OCI-LY3 (cell line): ENCODE results near the gene POMGNT2.
"Not testable (repeated sequence)": the region's sequence is repeated elsewhere in the genome, so short reads cannot be mapped to it uniquely, and the experiment has no call there.

Source experiments
- H2AFZ ChIP-seq: fragments of 200-600, 300-600 bp; shearing (Covaris generic); 2 replicates; pipeline ENCODE4 v1.6.0; 2014; ENCODE audit warnings: antibody characterized with exemption, low read depth, low read length
- H3K27ac ChIP-seq: fragments of 200-600, 300-600 bp; sonication (generic); 2 replicates; pipeline ENCODE4 v1.5.1; 2014; ENCODE audit warnings: mild to moderate bottlenecking, low read length, moderate library complexity, mixed read lengths
- H3K27me3 ChIP-seq: fragments of 200-600, 300-600 bp; sonication (generic); 2 replicates; pipeline ENCODE4 v1.6.1; 2014; ENCODE audit warnings: low read depth, low read length, mixed read lengths
- H3K36me3 ChIP-seq: fragments of 200-600, 300-600 bp; sonication (generic); replicated peaks from 2 replicates; pipeline ENCODE3; 2014; ENCODE audit warnings: low read depth, low read length, mixed read lengths
- H3K4me1 ChIP-seq: fragments of 300-600, 200-600 bp; sonication (generic); 2 replicates; pipeline ENCODE4 v1.6.1; 2014; ENCODE audit warnings: low read length, mixed read lengths
- H3K4me2 ChIP-seq: fragments of 200-600, 300-600 bp; sonication (generic); 2 replicates; pipeline ENCODE4 v1.6.1; 2014; ENCODE audit warnings: low read length, mixed read lengths
- H3K4me3 ChIP-seq: fragments of 300-600, 200-600 bp; sonication (generic); 2 replicates; pipeline ENCODE4 v1.5.1; 2014; ENCODE audit warnings: antibody characterized with exemption, mild to moderate bottlenecking, low read length, moderate library complexity
- H3K79me2 ChIP-seq: fragments of 300-600, 200-600 bp; shearing (Covaris generic); 2 replicates; pipeline ENCODE4 v1.6.1; 2014; ENCODE audit warnings: mild to moderate bottlenecking, low read length, mixed read lengths
- H3K9ac ChIP-seq: fragments of 300-600, 200-600 bp; shearing (Covaris generic); 2 replicates; pipeline ENCODE4 v1.6.0; 2014; ENCODE audit warnings: mild to moderate bottlenecking, low read length, moderate library complexity
- H3K9me3 ChIP-seq: fragments of 200-600, 300-600 bp; shearing (Covaris generic); 2 replicates; pipeline ENCODE4 v1.6.1; 2014; ENCODE audit warnings: low read length, mixed read lengths; ENCODE audit not compliant: insufficient read depth
- H4K20me1 ChIP-seq: fragments of 200-600, 300-600 bp; sonication (generic); 2 replicates; pipeline ENCODE4 v1.6.1; 2016; ENCODE audit warnings: low read length, mixed read lengths; ENCODE audit not compliant: insufficient read depth
- CTCF ChIP-seq: fragments of 200-600, 300-600 bp; sonication (generic); IDR thresholded peaks from 2 replicates; pipeline ENCODE4 v1.5.1; 2014; ENCODE audit warnings: antibody characterized with exemption, low read length, low read depth
- EZH2phosphoT487 ChIP-seq: fragments of 200-600 bp; shearing (Covaris generic); IDR thresholded peaks from 2 replicates; pipeline ENCODE4 v1.6.1; 2018; ENCODE audit warnings: antibody characterized with exemption, mixed run types, low read depth

The POMGNT2 gene

GRCh38 chr3:43053291-43053690 is 52.6 kb downstream of the POMGNT2 start:
- Histone ChIP-seq H3K36me3 (no peaks in the 10 kb centered on the region), H3K79me2 (no peaks in the 10 kb centered on the region), H3K9me3 (peaks cover 10% of the 10 kb centered on the region), H4K20me1 (no peaks in the 10 kb centered on the region), H3K27me3 (peaks cover 9% of the 10 kb centered on the region; the same call in 1 of the 2 replicates), H3K4me1 (no peaks in the 10 kb centered on the region), H2AFZ (no peak overlapping the region), H3K9ac (no peak overlapping the region), H3K4me2 (no peak overlapping the region), H3K27ac (no peak overlapping the region), H3K4me3 (no peak overlapping the region)
- no peak for TF ChIP-seq CTCF
- no peak for TF ChIP-seq EZH2phosphoT487

GRCh38 chr3:43048470-43048869 is 57.4 kb downstream of the POMGNT2 start:
- Histone ChIP-seq H3K4me2 (no peak overlapping the region), H3K27me3 (peaks cover 7% of the 10 kb centered on the region; the same call in 1 of the 2 replicates), H3K36me3 (no peaks in the 10 kb centered on the region), H3K9me3 (peaks cover 31% of the 10 kb centered on the region), H3K79me2 (no peaks in the 10 kb centered on the region), H3K9ac (no peak overlapping the region), H4K20me1 (no peaks in the 10 kb centered on the region), H2AFZ (no peak overlapping the region), H3K27ac (no peak overlapping the region), H3K4me3 (no peak overlapping the region), H3K4me1 (no peaks in the 10 kb centered on the region)
- TF ChIP-seq EZH2phosphoT487 (no peak), CTCF (no peak)

GRCh38 chr3:43046583-43046982 is 59.3 kb downstream of the POMGNT2 start:
- Histone ChIP-seq H3K79me2 (no peaks in the 10 kb centered on the region), H3K4me1 (peaks cover 3% of the 10 kb centered on the region), H3K27ac (no peak overlapping the region), H2AFZ (no peak overlapping the region), H3K9me3 (peaks cover 32% of the 10 kb centered on the region), H3K9ac (no peak overlapping the region), H3K27me3 (peaks cover 3% of the 10 kb centered on the region; the same call in 1 of the 2 replicates), H3K4me2 (no peak overlapping the region), H3K36me3 (no peaks in the 10 kb centered on the region), H3K4me3 (no peak overlapping the region), H4K20me1 (no peaks in the 10 kb centered on the region)
- no peak for TF ChIP-seq EZH2phosphoT487
- TF ChIP-seq CTCF: no peak

- not testable (repeated sequence) for H3K4me3 ChIP-seq, H3K9ac ChIP-seq, H3K4me1 ChIP-seq, H3K27me3 ChIP-seq, H2AFZ ChIP-seq, H3K4me2 ChIP-seq, H3K36me3 ChIP-seq, H4K20me1 ChIP-seq, H3K79me2 ChIP-seq, H3K27ac ChIP-seq
- H3K9me3 ChIP-seq: peaks cover 28% of the 10 kb centered on the region
Observed at GRCh38 chr3:43045079-43045478, 60.8 kb downstream of the POMGNT2 start.

- Histone ChIP-seq H3K9ac (no peak overlapping the region), H3K9me3 (peaks cover 24% of the 10 kb centered on the region), H3K4me3 (no peak overlapping the region), H3K27me3 (peaks cover 3% of the 10 kb centered on the region; the same call in 1 of the 2 replicates), H3K4me2 (no peak overlapping the region), H3K36me3 (no peaks in the 10 kb centered on the region), H3K27ac (no peak overlapping the region), H3K79me2 (no peaks in the 10 kb centered on the region), H4K20me1 (no peaks in the 10 kb centered on the region), H3K4me1 (peaks cover 7% of the 10 kb centered on the region), H2AFZ (no peak overlapping the region)
- TF ChIP-seq EZH2phosphoT487 (no peak), CTCF (no peak)
Observed at GRCh38 chr3:43043793-43044192, 62.1 kb downstream of the POMGNT2 start.
